ENCODE data around the gene TRIM28.

TRIM28 gene

DNA sequence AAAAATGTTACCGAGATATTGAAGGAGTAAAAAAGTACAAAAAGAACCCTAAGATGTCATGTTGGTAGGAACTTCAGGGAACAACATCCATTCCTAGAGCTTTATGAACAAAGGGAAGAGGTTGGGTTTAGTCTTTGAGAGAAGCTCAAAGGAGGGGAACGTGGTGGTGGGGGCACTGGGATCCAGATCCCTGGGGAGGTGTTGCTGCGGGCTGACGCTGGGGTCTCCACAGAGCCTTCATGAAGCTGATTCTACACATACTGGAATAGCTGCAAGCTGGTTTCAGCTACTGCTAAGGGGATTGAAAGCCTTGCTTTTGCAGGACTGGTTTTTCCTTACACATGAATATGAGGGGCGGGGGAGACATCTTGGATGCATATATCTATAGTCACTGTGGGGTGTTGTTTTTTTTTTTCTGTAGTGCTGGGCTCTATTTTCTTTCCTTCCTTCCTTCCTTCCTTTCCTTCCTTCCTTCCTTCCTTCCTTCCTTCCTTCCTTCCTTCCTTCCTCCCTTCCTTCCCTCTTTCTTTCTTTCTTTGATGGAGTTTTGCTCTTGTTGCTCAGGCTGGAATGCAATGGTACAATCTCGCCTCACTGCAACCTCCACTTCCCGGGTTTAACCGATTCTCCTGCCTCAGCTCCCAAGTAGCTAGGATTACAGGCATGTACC is 35.7 kb downstream of the TRIM28 start:
- ATAC-seq = no peak

GRCh38 chr19:58581227-58582141 is 37.6 kb downstream of the TRIM28 start:
- peak; percentile 94 to 97 for ATAC-seq

DNA sequence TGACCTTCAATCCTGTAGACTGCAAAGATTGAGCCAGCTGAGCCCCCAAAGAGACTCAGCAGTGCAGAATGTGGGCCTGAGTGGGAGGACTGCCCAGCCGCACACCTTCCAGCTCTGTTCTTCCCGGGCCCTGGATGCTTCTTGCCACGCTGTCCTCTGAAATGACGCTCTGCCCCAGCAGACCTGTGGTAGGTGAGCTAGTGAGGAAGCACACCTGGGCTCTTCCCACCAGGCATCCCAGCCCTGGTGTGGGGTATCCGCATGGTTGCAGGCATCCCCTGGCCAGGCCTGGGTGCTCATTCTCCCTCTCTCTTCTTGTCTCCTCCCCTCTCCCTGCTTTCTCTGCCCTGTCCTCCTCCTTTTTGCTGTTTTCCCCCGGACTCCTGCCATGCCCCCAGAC is 39.1 kb downstream of the TRIM28 start:
- ATAC-seq = no peak

- ATAC-seq = no peak
Observed at GRCh38 chr19:58584498-58585441, 40.9 kb downstream of the TRIM28 start.

DNA sequence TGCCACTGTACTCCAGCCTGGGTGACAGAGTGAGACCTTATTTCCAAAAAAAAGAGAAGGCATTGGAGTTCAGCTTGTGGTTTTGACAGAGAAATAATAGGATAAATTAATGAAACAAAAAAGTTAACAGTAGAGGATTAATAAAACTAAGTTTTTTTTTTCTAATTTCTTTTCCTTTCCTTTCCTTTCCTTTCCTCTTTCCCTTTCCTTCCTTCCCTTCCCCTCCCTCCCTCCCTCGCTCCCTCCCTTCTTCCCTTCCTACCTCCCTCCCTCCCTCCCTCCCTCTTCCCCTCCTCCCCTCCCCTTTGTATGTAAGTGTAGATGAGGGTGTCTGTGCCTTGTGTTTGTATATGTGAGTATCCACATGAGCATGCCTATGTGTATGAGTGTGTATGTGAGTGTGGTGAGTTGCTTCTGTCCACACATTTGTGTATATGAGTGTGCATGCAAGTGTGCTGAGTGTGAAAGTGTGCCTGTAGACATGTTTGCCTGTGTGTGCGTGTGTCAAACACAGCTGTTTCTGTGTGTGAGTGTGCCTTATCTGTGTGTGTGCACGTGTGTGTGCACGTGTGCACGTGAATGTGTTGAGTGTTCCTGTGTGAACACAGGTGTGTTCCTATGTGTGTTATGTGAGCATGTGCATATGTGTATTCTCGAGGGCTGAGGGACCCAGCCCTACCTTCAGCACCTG is 41.7 kb downstream of the TRIM28 start:
- no peak for ATAC-seq

GRCh38 chr19:58586133-58586765 is 42.4 kb downstream of the TRIM28 start:
- no peak for ATAC-seq

All from activated CD4-positive, CD25-positive, alpha-beta regulatory T cell treated with anti-CD3 and anti-CD28 coated beads, Interleukin-2, amount 50 U/mL, for 24 hours (primary cell).